Activated CD4-positive, alpha-beta T cell treated with anti-CD3 and anti-CD28 coated beads, Interleukin-2, amount 10 ng/mL, durations not matched to agents 7 days and 5 days (primary cell): ENCODE results near the gene SIMC1. TPM values are rescaled to one million over a fixed set of nuclear protein-coding genes. Genes with fewer than 3 reads are reported as not detected.
A peak's percentile ranks its signal among the peaks of the same experiment; 100 is the strongest.

Experiments
- CTCF ChIA-PET: fragments of 350-600 bp; sonication (Branson Sonifier 250); formaldehyde crosslinking; loops from one replicate; lab custom pipeline; 2021; ENCODE audit warnings: antibody characterized with exemption; lab: Charles Lee
- POLR2A ChIA-PET: fragments of 350-600 bp; sonication (Branson Sonifier 250); formaldehyde crosslinking; loops from one replicate; lab custom pipeline; 2021; ENCODE audit warnings: antibody characterized with exemption; lab: Charles Lee
- DNase-seq: peaks from one replicate; pipeline ENCODE4 v3.0.0-alpha.2; 2020
- H3K27ac Mint-ChIP-seq: one replicate; pipeline ENCODE4 v1.8.0; 2021; ENCODE audit warnings: mild to moderate bottlenecking, moderate library complexity, mixed read lengths
- H3K27me3 Mint-ChIP-seq: one replicate; pipeline ENCODE4 v1.8.0; 2021; ENCODE audit warnings: mixed read lengths
- H3K36me3 Mint-ChIP-seq: one replicate; pipeline ENCODE4 v1.8.0; 2021; ENCODE audit warnings: low read depth, mixed read lengths
- H3K4me1 Mint-ChIP-seq: one replicate; pipeline ENCODE4 v1.8.0; 2021; ENCODE audit warnings: mixed read lengths
- H3K4me3 Mint-ChIP-seq: one replicate; pipeline ENCODE4 v1.8.0; 2021; ENCODE audit warnings: mild to moderate bottlenecking, moderate library complexity, mixed read lengths
- H3K9me3 Mint-ChIP-seq: one replicate; pipeline ENCODE4 v1.8.0; 2021; ENCODE audit warnings: mixed read lengths
- total RNA-seq, 2 experiments: library from RNA; stranded (reverse); gene quantifications; one replicate each; pipeline ENCODE4 v1.2.3, GENCODE V29; 2021

SIMC1 gene
- total RNA-seq, 2 experiments from 2014 or later = 29.9 to 30.2 TPM

- Mint-ChIP-seq H3K4me1 (no peaks in the 10 kb centered on the region), H3K27ac (no peak overlapping the region), H3K36me3 (peaks cover 31% of the 10 kb centered on the region), H3K4me3 (no peak overlapping the region), H3K9me3 (no peaks in the 10 kb centered on the region), H3K27me3 (no peaks in the 10 kb centered on the region)
- no peak for DNase-seq
- ChIA-PET CTCF (interaction anchor here (1.1 kb wide), 1 partner anchor 12 kb away, joined by 3 read pairs; no protein-coding TSS in a partner anchor), POLR2A (no interaction called here)
These were observed 103.9 kb downstream of the SIMC1 start for GRCh38 chr5:176342158-176342483.

DNA sequence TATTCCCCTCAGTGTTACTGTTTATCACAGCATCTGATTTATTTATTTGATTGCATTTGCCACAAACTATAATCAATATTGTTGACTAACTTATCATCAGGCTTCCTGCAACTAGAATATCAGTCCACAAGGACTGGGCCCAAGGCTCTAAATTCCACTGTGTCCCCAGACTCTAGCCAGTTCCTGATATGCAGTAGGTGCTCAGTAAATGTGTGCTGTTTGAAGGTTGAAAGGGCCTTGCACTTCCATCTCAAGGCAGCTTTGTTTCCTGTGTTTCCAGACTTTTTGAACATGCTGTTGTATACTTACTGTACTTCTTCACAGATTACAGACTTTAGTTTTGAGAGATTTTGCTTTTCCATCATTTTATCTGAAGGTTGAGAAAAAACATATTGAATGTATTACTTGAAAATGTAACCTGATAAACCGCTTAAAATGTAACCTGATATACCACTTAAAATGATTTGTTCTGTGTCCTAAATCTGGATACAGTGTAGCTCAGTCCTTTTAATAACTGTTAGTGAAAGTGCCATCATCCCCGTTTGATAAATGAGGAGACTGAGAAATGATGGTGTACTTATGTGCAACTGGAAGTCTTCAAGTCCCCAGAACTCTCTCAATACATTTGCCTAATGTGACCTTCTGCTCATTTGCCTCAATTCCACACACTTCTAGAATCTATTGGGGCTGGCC lies 104.7 kb downstream of the SIMC1 start:
- no peaks in the 10 kb centered on the region for H3K9me3 Mint-ChIP-seq
- POLR2A ChIA-PET = no interaction called here

DNA sequence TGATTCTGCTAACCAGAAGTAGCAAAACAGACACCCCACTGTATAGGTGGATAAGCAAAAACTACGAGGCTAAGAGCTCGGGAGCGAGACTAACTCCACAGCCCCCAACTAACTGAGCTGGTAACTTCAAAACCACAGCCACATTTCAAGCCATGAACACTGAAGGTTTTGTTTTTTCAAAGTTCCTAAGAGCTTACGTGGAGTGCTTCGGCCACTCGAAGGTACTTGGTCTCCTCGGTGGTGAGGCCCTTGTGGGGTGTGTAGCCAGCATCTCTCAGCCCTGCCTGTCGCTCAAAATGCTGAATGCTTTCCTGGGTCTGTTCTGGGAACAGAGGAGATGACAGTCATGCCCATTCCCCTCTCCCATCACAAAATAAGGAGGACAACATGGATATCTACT lies 112.2 kb downstream of the SIMC1 start:
- H3K36me3 Mint-ChIP-seq = peaks cover 69% of the 10 kb centered on the region
- DNase-seq = no peak
- peaks cover 5% of the 10 kb centered on the region for H3K4me1 Mint-ChIP-seq
- H3K27me3 Mint-ChIP-seq = no peaks in the 10 kb centered on the region
- H3K27ac Mint-ChIP-seq = no peak overlapping the region
- no peak overlapping the region for H3K4me3 Mint-ChIP-seq
- ChIA-PET CTCF (interaction anchor here (0.8 kb wide), 1 partner anchor 8 kb away, joined by 4 read pairs; no protein-coding TSS in a partner anchor), POLR2A (no interaction called here)
- H3K9me3 Mint-ChIP-seq = no peaks in the 10 kb centered on the region

More for the DNA sequence above, 104.7 kb downstream of the SIMC1 start:
- Mint-ChIP-seq H3K36me3 (peaks cover 31% of the 10 kb centered on the region), H3K27me3 (no peaks in the 10 kb centered on the region), H3K27ac (no peak overlapping the region), H3K4me1 (no peaks in the 10 kb centered on the region), H3K4me3 (no peak overlapping the region)
- DNase-seq = no peak
- CTCF ChIA-PET = no interaction called here

DNA sequence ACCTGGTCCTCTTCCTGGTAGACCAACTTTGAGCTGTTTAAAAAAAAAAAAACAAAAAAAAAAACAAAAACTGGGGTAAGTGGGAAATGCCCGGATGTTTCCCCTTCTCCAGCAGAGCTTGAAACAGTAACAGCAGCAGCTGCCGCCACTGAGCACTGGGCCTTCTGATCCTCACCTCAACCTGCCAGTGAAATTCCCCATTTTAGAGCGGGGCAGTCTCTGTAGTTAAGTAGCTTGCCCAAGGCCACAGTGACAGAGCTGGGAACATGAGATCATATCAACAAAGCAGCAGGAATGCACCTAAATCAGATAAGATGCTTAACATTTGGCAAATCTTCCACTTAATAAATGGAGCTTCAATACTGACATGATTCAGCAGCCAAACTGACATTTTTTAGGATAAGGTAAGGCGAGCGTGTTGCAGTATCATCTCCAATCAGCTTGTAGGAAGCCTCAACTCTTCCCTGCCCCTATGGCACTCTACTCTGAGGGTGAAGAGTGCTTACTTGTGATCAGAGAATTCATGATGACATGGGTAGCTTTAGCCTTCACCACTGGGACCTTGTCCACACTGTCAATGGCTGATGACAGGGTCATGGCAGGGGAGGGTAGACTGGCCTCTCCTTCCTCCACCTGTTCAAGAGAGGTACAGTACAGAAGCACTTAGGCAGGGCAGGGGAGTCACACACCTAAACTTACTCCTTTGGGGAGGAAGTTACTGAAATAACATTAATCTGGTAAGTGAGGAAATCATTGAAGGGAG lies 114.1 kb downstream of the SIMC1 start:
- DNase-seq = no peak
- Mint-ChIP-seq H3K4me1 (peaks cover 10% of the 10 kb centered on the region), H3K27me3 (no peaks in the 10 kb centered on the region), H3K4me3 (no peak overlapping the region), H3K27ac (peak overlapping the region; percentile 15), H3K36me3 (peaks cover 70% of the 10 kb centered on the region), H3K9me3 (no peaks in the 10 kb centered on the region)
- ChIA-PET CTCF (interaction anchor here (0.6 kb wide), 2 partner anchors 23 to 80 kb away, joined by 3 to 4 read pairs; no protein-coding TSS in a partner anchor), POLR2A (interaction anchor here (0.7 kb wide), 1 partner anchor 353 kb away, joined by 3 read pairs; no protein-coding TSS in a partner anchor)

DNA sequence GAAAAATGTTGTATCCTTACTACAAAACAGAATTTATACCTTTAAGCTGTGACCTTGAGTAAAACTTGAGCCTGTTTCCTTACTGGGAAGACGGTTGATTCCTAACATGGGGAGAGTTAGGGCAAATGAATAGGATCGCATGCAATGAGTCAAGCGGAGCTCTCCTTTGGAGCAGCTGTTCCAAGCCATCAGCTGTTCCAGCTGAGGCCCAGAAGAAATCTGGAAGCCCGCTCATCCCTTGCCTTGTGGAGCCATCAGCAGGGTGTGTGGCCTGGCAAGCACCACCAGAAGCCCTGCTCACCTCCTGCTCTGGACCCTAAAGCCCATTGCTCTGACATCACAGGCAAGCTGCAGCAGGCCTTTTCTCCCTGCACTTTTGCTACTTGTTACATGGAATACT lies 115.3 kb downstream of the SIMC1 start:
- no peak for DNase-seq
- Mint-ChIP-seq H3K4me1 (peaks cover 19% of the 10 kb centered on the region), H3K27ac (no peak overlapping the region), H3K36me3 (peaks cover 70% of the 10 kb centered on the region), H3K9me3 (no peaks in the 10 kb centered on the region), H3K27me3 (no peaks in the 10 kb centered on the region), H3K4me3 (no peak overlapping the region)
- ChIA-PET POLR2A (no interaction called here), CTCF (interaction anchor here (1.0 to 1.5 kb wide), 3 partner anchors 9 to 50 kb away, joined by 3 to 4 read pairs (median 3); no protein-coding TSS in a partner anchor)

DNA sequence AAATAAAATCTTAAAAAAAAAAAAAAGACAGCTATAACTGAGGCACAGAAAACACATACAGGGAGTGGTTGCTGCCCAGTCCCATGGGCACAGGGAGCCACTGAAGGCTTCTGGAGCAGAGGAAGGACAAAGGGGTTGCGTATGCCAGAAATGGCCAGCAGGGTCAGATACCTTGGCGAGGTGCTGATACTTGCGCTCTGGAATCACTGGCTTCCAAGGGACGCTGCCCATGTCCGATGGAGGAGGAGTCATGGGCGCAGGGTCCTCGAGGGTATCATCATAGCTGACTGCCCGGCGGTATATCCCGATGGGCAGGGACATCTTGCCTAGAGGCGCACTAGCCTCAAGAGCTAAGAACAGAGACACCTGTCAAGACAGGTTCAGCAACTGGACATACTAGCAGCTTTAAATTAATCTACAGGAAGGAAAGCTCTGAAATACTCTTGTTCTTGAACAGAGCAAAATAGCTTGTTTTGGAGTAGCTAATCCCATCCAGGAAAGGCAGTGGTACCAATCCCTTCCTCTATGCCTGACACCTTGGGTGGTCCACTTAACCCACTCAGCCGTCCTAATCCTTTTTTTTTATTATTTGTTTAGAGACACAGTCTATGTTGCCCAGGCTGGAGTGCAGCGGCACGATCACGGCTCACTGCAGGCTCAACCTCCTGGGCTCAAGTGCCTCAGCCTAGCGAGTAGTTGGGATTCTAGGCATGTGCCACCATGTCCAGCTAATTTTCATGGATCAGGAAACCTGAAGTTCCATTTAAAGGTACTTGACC lies 117.4 kb downstream of the SIMC1 start:
- Mint-ChIP-seq H3K9me3 (no peaks in the 10 kb centered on the region), H3K27me3 (no peaks in the 10 kb centered on the region), H3K4me3 (no peak overlapping the region), H3K36me3 (peaks cover 59% of the 10 kb centered on the region), H3K4me1 (peaks cover 25% of the 10 kb centered on the region), H3K27ac (no peak overlapping the region)
- no peak for DNase-seq
- CTCF ChIA-PET = interaction anchor here (0.6 to 1.5 kb wide), 4 partner anchors 9 to 160 kb away, joined by 3 to 7 read pairs (median 4); no protein-coding TSS in a partner anchor
- POLR2A ChIA-PET = interaction anchor here (0.6 kb wide), 1 partner anchor 748 kb away, joined by 3 read pairs; no protein-coding TSS in a partner anchor

DNA sequence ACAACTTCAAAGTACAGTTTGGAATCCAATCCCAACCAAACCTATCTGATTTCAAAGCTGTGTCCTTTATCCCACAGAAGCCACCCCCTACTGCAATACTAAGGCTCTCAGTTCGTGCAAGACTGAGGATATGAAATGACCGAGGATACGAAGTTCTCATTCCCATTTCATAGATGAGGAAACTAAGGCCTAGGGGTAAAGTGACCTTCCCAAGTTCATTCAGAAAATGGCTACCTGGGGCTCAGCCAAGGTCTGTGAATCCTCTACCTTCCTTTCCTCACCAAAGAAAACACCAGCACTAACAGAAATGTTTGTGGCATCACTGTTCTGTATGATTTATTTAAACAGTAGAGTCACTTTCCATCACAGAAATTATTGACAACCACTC lies 117.9 kb downstream of the SIMC1 start:
- ChIA-PET CTCF (interaction anchor here (0.6 to 1.5 kb wide), 2 partner anchors 22 to 160 kb away, joined by 3 to 7 read pairs; no protein-coding TSS in a partner anchor), POLR2A (no interaction called here)
- Mint-ChIP-seq H3K4me3 (no peak overlapping the region), H3K27ac (no peak overlapping the region), H3K4me1 (peaks cover 25% of the 10 kb centered on the region), H3K9me3 (no peaks in the 10 kb centered on the region), H3K36me3 (peaks cover 56% of the 10 kb centered on the region), H3K27me3 (no peaks in the 10 kb centered on the region)
- DNase-seq = no peak

DNA sequence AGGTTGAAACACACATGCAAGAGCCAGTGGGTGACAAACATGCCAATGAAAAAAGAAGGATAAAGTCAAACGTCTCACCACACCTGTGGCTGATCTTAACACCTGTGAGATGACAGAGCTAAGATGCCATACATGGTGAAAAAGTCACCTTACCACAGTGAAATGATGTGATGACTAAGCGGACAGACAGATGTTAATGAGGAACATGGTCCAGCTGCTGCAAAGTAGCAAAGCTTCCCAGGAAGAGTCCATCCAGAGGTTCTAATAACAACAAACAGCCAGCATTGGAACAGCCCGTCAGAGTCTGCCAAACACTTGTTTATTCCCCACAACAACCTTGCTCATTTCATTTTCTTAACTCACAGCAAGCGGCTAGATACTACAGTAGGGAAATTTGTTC lies 121.4 kb downstream of the SIMC1 start:
- Mint-ChIP-seq H3K4me3 (peak overlapping the region; percentile 64), H3K27me3 (no peaks in the 10 kb centered on the region), H3K4me1 (peaks cover 37% of the 10 kb centered on the region), H3K27ac (peak overlapping the region; percentile 15), H3K9me3 (no peaks in the 10 kb centered on the region), H3K36me3 (peaks cover 34% of the 10 kb centered on the region)
- DNase-seq = no peak
- ChIA-PET CTCF (interaction anchor here (0.8 to 1.0 kb wide), 2 partner anchors 32 to 42 kb away, joined by 3 to 4 read pairs; no protein-coding TSS in a partner anchor), POLR2A (no interaction called here)

DNA sequence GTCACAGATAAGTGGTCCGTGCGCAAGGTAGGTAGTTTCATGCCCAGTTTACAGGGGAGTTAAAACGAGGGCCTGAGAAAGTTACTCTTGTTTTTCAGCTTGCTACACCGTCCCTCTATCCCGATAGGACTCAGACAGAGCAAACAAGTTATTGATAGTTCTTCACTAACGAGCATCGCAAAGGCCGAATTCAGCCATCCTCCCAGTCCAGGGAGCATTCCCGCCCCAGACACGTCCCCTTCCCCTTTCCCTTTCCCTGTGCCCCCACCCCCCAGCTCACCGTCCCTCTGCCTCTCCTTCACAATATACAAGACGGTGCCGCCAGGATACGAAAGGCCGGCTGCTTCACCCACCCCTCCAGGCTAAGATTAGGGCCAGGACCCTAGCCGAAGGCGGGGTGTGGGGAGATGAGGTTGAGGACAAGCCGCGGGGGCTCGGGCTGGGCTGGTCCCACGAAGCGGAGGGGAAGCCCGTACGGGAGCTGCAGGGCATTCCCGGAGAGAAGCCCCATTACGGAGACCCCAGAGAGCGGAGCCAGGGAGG lies 122.7 kb downstream of the SIMC1 start:
- Mint-ChIP-seq H3K9me3 (no peaks in the 10 kb centered on the region), H3K36me3 (peaks cover 30% of the 10 kb centered on the region), H3K4me1 (peaks cover 40% of the 10 kb centered on the region), H3K27ac (peak overlapping the region; percentile 96), H3K27me3 (no peaks in the 10 kb centered on the region), H3K4me3 (peak overlapping the region; percentile 98)
- ChIA-PET POLR2A (interaction anchor here (0.6 kb wide), 1 partner anchor 169 kb away, joined by 7 read pairs; no protein-coding TSS in a partner anchor), CTCF (interaction anchor here (0.5 to 2.3 kb wide), 5 partner anchors 23 to 286 kb away, joined by 3 to 8 read pairs (median 3); partner anchors contain the start of genes FAF2 and TSPAN17)
- peak; percentile 23 for DNase-seq

GRCh38 chr5:176361437-176362232 lies 123.4 kb downstream of the SIMC1 start, which contains the start of gene KIAA1191:
TSS of gene KIAA1191 (minus strand) at chr5:176361764. CDS start at chr5:176359508, 2,256 bp downstream.
- Mint-ChIP-seq H3K27me3 (no peaks in the 10 kb centered on the region), H3K4me1 (peaks cover 38% of the 10 kb centered on the region), H3K27ac (peak within 1 kb of the TSS; percentile 96), H3K36me3 (peaks cover 26% of the 10 kb centered on the region), H3K9me3 (no peaks in the 10 kb centered on the region), H3K4me3 (peak within 1 kb of the TSS; percentile 98)
- CTCF ChIA-PET = interaction anchor here (0.8 to 2.3 kb wide), 9 partner anchors 8 to 285 kb away, joined by 3 to 8 read pairs (median 3); partner anchors contain the start of genes FAF2 and TSPAN17
- DNase-seq = peak; percentile 97
- POLR2A ChIA-PET = interaction anchor here (0.6 to 0.7 kb wide), 2 partner anchors 168 to 182 kb away, joined by 4 to 7 read pairs; no protein-coding TSS in a partner anchor

DNA sequence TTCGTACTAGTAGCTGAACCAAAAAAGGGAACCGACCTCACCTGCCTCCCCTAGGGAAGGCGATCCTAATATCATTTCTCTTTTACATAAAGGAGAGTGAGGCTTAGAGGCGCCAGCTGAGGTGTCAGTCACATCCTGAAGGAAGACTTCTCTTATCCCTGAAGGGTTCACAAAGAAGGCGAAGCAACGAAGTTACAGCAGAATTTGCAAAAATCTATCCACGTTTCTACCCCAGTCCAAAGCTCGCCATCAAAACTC lies 123.9 kb downstream of the SIMC1 start:
- Mint-ChIP-seq H3K36me3 (peaks cover 23% of the 10 kb centered on the region), H3K27ac (peak overlapping the region; percentile 96), H3K9me3 (no peaks in the 10 kb centered on the region), H3K4me1 (peaks cover 39% of the 10 kb centered on the region), H3K4me3 (peak overlapping the region; percentile 98), H3K27me3 (no peaks in the 10 kb centered on the region)
- no peak for DNase-seq
- CTCF ChIA-PET = interaction anchor here (0.9 to 2.3 kb wide), 8 partner anchors 8 to 181 kb away, joined by 3 to 8 read pairs (median 4); partner anchors contain the start of gene FAF2
- POLR2A ChIA-PET = interaction anchor here (0.7 kb wide), 1 partner anchor 181 kb away, joined by 4 read pairs; no protein-coding TSS in a partner anchor
